HG03060 (cell line): ENCODE data around the gene MPP3.

Experiments
- ATAC-seq: cut with Tn5 transposase; IDR thresholded peaks from one replicate; pipeline ENCODE4 v1.9.1; 2021; ENCODE audit warnings: low read depth, moderate number of reproducible peaks; ENCODE audit not compliant: unreplicated experiment

MPP3 gene

GRCh38 chr17:43757171-43757660 lies 75.7 kb downstream of the MPP3 start:
- no peak for ATAC-seq

GRCh38 chr17:43756201-43756600 lies 76.7 kb downstream of the MPP3 start:
- no peak for ATAC-seq

- ATAC-seq: no peak
Measured at GRCh38 chr17:43755389-43755875, 77.5 kb downstream of the MPP3 start.

GRCh38 chr17:43754947-43755346 lies 78.0 kb downstream of the MPP3 start:
- no peak for ATAC-seq

GRCh38 chr17:43753493-43754129 lies 79.3 kb downstream of the MPP3 start:
- no peak for ATAC-seq
